ENCODE data around the gene C3orf70.

Gene C3orf70

DNA sequence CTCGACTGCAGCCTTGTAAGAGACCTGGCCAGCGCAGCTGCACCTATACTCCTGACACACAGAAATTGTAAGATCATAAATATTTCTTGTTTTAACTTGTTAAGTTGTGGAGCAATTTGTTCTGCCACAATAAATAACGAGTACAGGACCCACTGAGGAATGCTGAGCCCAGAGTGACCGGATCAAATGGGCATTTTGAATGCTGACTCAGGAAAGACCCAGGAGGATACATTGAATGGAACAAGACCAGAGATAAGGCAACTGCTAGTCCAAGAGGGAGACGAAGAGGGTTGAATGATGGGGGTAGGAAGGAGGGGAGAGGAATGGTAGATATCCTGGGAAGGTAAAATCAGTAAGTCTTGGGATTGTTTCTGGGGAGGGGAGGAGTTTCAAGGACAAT is 8.9 kb upstream of the C3orf70 start:
- TF ChIP-seq, protein P1, sequence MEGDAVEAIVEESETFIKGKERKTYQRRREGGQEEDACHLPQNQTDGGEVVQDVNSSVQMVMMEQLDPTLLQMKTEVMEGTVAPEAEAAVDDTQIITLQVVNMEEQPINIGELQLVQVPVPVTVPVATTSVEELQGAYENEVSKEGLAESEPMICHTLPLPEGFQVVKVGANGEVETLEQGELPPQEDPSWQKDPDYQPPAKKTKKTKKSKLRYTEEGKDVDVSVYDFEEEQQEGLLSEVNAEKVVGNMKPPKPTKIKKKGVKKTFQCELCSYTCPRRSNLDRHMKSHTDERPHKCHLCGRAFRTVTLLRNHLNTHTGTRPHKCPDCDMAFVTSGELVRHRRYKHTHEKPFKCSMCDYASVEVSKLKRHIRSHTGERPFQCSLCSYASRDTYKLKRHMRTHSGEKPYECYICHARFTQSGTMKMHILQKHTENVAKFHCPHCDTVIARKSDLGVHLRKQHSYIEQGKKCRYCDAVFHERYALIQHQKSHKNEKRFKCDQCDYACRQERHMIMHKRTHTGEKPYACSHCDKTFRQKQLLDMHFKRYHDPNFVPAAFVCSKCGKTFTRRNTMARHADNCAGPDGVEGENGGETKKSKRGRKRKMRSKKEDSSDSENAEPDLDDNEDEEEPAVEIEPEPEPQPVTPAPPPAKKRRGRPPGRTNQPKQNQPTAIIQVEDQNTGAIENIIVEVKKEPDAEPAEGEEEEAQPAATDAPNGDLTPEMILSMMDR (conservative IDR thresholded peaks at IDR 0.05) = no peak
- H3K27ac ChIP-seq = no peak overlapping the region

DNA sequence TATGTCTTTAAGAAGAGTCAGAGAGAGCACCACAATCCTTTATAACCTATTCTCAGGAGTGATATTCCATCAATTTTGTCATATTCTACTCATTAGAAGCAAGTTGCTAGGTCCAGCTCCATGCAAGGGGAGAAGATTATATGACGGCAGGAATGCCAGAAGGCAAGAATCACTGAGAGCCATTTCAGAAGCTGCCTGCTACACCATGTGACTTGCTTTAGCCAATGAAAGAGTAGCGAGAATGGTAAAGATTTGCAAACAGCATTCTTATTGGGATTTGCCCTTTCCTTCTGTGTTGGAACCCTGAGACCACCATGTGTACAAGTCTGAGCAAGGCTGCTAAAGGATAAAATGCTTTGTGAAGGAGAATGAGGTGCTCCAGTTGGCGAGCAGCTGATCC is 4.5 kb upstream of the C3orf70 start:
- H3K27ac ChIP-seq = no peak overlapping the region
- TF ChIP-seq, protein P1 (conservative IDR thresholded peaks at IDR 0.05) = no peak

DNA sequence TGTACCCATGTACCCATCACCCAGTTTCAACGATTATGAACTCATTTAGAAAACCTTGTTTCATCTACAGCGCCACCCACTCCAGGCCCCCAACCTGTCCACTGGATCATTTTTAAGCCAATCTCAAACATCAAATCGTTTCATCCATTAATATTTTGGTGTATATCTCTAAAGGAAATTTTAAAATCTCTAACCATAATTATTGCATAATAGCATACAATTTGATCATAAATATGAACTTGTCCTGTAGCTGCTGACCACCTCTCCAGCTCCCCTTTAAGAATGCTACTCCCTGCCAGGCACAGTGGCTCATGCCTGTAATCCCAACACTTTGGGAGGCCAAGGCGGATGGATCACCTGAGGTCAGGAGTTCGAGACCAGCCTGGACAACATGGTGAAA is 2.8 kb upstream of the C3orf70 start:
- TF ChIP-seq, protein P1 (conservative IDR thresholded peaks at IDR 0.05) = no peak
- no peak overlapping the region for H3K27ac ChIP-seq

DNA sequence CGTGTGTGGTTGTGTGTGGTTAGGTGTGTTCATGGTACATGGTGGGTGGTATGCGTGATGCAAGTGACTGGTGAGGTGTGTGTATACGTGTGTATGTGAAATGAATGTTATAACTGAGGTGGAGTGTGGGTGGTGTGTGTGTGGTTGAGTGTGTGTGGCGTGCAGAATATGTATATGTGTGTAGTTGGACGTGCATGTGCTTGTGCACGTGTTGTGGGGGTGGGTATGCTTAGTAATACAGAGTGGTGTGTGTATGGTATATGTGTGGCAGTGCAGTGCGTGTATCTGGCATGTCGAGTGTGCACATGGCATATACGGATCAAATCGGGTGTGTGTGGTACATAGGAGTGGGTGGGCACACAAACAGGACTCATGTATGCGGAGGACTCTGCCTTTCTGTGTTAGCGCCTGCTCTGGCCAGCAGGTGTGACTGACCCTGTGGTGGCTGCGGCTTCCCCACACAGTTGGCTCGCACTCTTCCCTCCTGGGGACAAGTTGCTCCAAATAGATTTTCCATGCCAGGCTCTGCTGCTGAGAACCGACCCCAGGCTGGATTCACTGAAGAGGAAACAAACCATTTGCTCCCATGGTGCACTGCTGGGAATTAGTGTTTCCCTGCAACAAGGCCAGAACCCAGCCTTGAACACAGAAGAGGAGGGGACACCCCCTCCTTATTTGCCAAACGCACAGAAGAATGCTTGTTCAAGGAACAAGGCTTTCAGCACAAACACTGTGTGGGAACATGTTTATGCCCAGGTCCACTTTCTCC is 1.2 kb upstream of the C3orf70 start:
- TF ChIP-seq, protein P1 (conservative IDR thresholded peaks at IDR 0.05) = no peak
- H3K27ac ChIP-seq = no peak overlapping the region

DNA sequence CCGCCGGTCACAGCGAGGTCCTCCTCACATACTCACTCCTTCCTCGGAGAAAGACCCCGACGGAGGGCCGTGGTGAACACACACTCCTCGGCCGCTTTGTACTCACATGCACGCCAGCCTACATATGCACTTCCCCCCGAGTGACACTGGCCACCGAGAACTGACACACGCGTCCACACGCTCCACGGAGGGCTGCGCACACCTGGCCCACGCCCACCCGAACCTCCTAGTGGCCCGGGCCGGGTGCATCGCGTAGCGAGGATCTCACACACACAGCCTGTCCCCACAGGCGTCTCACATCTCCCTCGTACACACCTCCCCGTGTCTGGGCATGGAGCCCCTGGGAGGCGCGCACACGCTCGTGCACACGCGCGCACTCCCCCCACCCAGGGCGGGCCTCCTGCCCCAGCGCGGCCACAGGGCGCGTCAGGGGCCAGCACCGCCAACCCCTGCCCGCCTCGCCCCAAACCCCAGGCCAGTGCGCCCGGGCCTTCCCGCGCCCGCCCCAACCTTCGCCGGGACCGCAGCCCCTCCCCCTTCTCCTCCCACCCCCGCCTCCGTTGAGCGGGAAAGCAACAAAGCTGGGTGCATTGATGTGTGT is 411 bp upstream of the C3orf70 start:
- H3K27ac ChIP-seq = no peak overlapping the region; the same call in 1 of the 2 replicates
- TF ChIP-seq, protein P1 (conservative IDR thresholded peaks at IDR 0.05) = no peak

DNA sequence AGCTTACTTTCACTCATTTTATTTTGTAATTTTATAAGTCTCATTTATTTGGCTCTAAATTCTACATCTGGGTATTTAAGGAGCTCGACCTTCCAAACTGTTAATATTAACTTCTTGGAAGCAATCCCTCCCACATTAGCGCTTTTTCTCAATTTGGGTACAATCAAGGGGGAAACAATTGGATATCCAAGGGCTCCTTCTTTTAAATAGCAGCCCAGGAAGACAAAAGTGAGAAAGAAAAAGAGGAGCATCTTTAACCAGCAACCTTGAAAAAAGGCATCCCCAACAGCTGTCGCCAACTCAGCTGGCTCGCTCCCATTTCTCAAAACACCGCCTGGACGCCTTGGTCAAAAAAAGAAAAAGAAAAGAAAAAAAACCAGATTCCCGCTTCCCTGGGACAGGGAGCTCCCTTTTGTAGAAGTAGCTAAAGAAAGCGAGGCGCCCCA is 873 bp downstream of the C3orf70 start:
- TF ChIP-seq, protein P1 (conservative IDR thresholded peaks at IDR 0.05) = no peak

DNA sequence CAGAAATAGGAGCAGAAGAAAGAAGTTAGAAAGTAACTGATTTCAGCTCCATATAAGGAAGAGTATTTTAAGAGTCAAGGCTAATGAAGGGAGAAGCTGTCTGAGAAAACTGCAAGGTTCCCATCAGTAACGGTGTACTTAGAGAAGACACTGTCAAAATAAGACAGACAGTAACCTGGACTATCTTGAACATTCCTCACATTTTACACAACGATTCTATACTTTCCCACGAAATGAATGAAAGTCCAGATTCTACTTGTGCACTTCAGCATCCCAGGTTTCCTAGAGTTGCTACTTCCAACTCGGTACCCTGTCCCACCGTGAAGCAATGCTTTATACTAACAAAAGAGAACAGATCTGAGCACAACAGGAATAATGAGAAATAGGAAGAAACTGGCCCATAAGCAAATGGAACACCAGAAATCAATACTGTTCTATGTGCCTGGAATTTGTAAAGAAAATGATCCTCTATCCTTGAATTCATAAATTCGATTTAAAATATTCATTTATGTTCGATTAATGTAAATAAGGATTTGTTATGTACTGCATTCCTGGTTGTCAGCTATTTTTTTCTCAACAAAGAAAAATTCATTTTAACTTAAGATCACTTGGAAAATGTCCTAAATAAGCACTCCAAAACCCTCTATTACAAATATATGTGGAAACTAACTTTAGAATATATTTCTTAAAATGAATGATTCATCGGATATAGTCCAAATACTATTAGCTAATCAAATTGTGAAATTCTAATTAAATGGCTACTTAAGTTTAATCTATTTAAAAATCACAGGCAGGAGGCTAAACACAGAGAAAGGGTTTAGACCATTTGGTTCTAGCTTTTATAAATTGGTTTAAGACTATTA is 1.5 kb downstream of the C3orf70 start:
- H3K27ac ChIP-seq = no peak overlapping the region
- TF ChIP-seq, protein P1 (conservative IDR thresholded peaks at IDR 0.05) = no peak

More for the DNA sequence above, 873 bp downstream of the C3orf70 start:
- no peak overlapping the region for H3K27ac ChIP-seq

Data from VCaP (cell line).